ENCODE data around the gene CYP26A1.
"Not testable (repeated sequence)": the region's sequence is repeated elsewhere in the genome, so short reads cannot be mapped to it uniquely, and the experiment has no call there.

Gene CYP26A1

GRCh38 chr10:93077860-93078337 is 4.2 kb downstream of the CYP26A1 start:
- in situ Hi-C loops (cut with MboI; ENCODE audit: low sequenced_read_pairs): loop anchor here (25.0 kb wide), 2 partner anchors 209 to 434 kb away; no protein-coding TSS in a partner anchor

GRCh38 chr10:93079663-93080349 is 6.1 kb downstream of the CYP26A1 start:
- in situ Hi-C loops (cut with MboI; ENCODE audit: low sequenced_read_pairs): loop anchor here (25.0 kb wide), 2 partner anchors 207 to 432 kb away; no protein-coding TSS in a partner anchor

GRCh38 chr10:93080350-93081046 is 6.8 kb downstream of the CYP26A1 start:
- in situ Hi-C loops (cut with MboI; ENCODE audit: low sequenced_read_pairs): loop anchor here (25.0 kb wide), 2 partner anchors 207 to 432 kb away; no protein-coding TSS in a partner anchor

GRCh38 chr10:93081318-93081717 is 7.6 kb downstream of the CYP26A1 start:
- in situ Hi-C loops (cut with MboI; ENCODE audit: low sequenced_read_pairs): loop anchor here (25.0 kb wide), 2 partner anchors 206 to 431 kb away; no protein-coding TSS in a partner anchor

GRCh38 chr10:93081834-93082233 is 8.1 kb downstream of the CYP26A1 start:
- in situ Hi-C loops (cut with MboI; ENCODE audit: low sequenced_read_pairs): loop anchor here (25.0 kb wide), 2 partner anchors 205 to 430 kb away; no protein-coding TSS in a partner anchor

- in situ Hi-C loops (cut with MboI; ENCODE audit: low sequenced_read_pairs): loop anchor here (25.0 kb wide), 2 partner anchors 203 to 428 kb away; no protein-coding TSS in a partner anchor
Measured at GRCh38 chr10:93083743-93084539, 10.2 kb downstream of the CYP26A1 start.

GRCh38 chr10:93085272-93085859 is 11.7 kb downstream of the CYP26A1 start:
- in situ Hi-C loops (cut with MboI; ENCODE audit: low sequenced_read_pairs): loop anchor here (25.0 kb wide), 2 partner anchors 202 to 427 kb away; no protein-coding TSS in a partner anchor

- in situ Hi-C loops (cut with MboI; ENCODE audit: low sequenced_read_pairs): loop anchor here (25.0 kb wide), 2 partner anchors 201 to 426 kb away; no protein-coding TSS in a partner anchor
Measured at GRCh38 chr10:93086289-93086688, 12.6 kb downstream of the CYP26A1 start.

GRCh38 chr10:93087846-93088245 is 14.2 kb downstream of the CYP26A1 start:
- in situ Hi-C loops (cut with MboI; ENCODE audit: low sequenced_read_pairs): loop anchor here (25.0 kb wide), 2 partner anchors 199 to 424 kb away; no protein-coding TSS in a partner anchor

- in situ Hi-C loops (cut with MboI; ENCODE audit: low sequenced_read_pairs): loop anchor here (25.0 kb wide), 2 partner anchors 199 to 424 kb away; no protein-coding TSS in a partner anchor
Measured at GRCh38 chr10:93088466-93088865, 14.8 kb downstream of the CYP26A1 start.

- in situ Hi-C loops (cut with MboI; ENCODE audit: low sequenced_read_pairs): loop anchor here (25.0 kb wide), 2 partner anchors 197 to 422 kb away; no protein-coding TSS in a partner anchor
Measured at GRCh38 chr10:93090619-93091018, 16.9 kb downstream of the CYP26A1 start.

- in situ Hi-C loops (cut with MboI; ENCODE audit: low sequenced_read_pairs): loop anchor here (25.0 kb wide), 2 partner anchors 195 to 420 kb away; no protein-coding TSS in a partner anchor
Measured at GRCh38 chr10:93091960-93092359, 18.3 kb downstream of the CYP26A1 start.

GRCh38 chr10:93095225-93095624 is 21.5 kb downstream of the CYP26A1 start:
- in situ Hi-C loops (cut with MboI; ENCODE audit: low sequenced_read_pairs): loop anchor here (25.0 kb wide), 2 partner anchors 192 to 417 kb away; no protein-coding TSS in a partner anchor

- in situ Hi-C loops (cut with MboI; ENCODE audit: low sequenced_read_pairs): loop anchor here (25.0 kb wide), 2 partner anchors 190 to 415 kb away; no protein-coding TSS in a partner anchor
Measured at GRCh38 chr10:93096901-93097300, 23.2 kb downstream of the CYP26A1 start.

- in situ Hi-C loops (cut with MboI; ENCODE audit: low sequenced_read_pairs): loop anchor here (25.0 kb wide), 2 partner anchors 190 to 415 kb away; no protein-coding TSS in a partner anchor
Measured at GRCh38 chr10:93097386-93097785, 23.7 kb downstream of the CYP26A1 start.

GRCh38 chr10:93098816-93099215 is 25.1 kb downstream of the CYP26A1 start:
- in situ Hi-C loops (cut with MboI; ENCODE audit: low sequenced_read_pairs): loop anchor here (25.0 kb wide), 2 partner anchors 188 to 413 kb away; no protein-coding TSS in a partner anchor

GRCh38 chr10:93099670-93100069 is 26.0 kb downstream of the CYP26A1 start:
- in situ Hi-C loops (cut with MboI; ENCODE audit: low sequenced_read_pairs): loop anchor here (25.0 kb wide), 2 partner anchors 188 to 413 kb away; no protein-coding TSS in a partner anchor

GRCh38 chr10:93101148-93101547 is 27.5 kb downstream of the CYP26A1 start:
- in situ Hi-C loops (cut with MboI; ENCODE audit: low sequenced_read_pairs): not testable (repeated sequence)

- in situ Hi-C loops (cut with MboI; ENCODE audit: low sequenced_read_pairs): no loop called here
Measured at GRCh38 chr10:93103953-93104352, 30.3 kb downstream of the CYP26A1 start.
